DOHH2 (cell line): Measurements from ENCODE around the gene KMT2A.

Source experiments
- H3F3A ChIP-seq: fragments of 200-600 bp; sonication (generic), shearing (Covaris generic); 2 replicates; pipeline ENCODE4 v1.6.0; 2016; ENCODE audit warnings: antibody characterized with exemption, mild to moderate bottlenecking; ENCODE audit not compliant: control insufficient read depth, insufficient read depth
- H3K27ac ChIP-seq: fragments of 200-600 bp; sonication (generic); 2 replicates; pipeline ENCODE4 v1.5.1; 2014; ENCODE audit warnings: low read depth, mild to moderate bottlenecking, low read length, moderate library complexity
- H3K27me3 ChIP-seq: fragments of 200-600 bp; sonication (generic); 2 replicates; pipeline ENCODE4 v1.6.1; 2014; ENCODE audit warnings: mild to moderate bottlenecking, low read length, mixed read lengths; ENCODE audit not compliant: control insufficient read depth
- H3K36me3 ChIP-seq: fragments of 200-600 bp; sonication (generic); 2 replicates; pipeline ENCODE4 v1.6.1; 2014; ENCODE audit warnings: mild to moderate bottlenecking, low read length, moderate library complexity, mixed read lengths; ENCODE audit not compliant: control insufficient read depth
- H3K4me1 ChIP-seq: fragments of 200-600 bp; sonication (generic); 2 replicates; pipeline ENCODE4 v1.6.1; 2014; ENCODE audit warnings: mild to moderate bottlenecking, low read length, mixed read lengths; ENCODE audit not compliant: control insufficient read depth
- H3K4me2 ChIP-seq: fragments of 200-600 bp; sonication (generic); 2 replicates; pipeline ENCODE4 v1.6.0; 2014; ENCODE audit warnings: mild to moderate bottlenecking, low read length, moderate library complexity
- H3K4me3 ChIP-seq: fragments of 200-600 bp; sonication (generic); 2 replicates; pipeline ENCODE4 v1.5.1; 2014; ENCODE audit warnings: mild to moderate bottlenecking, low read length, mixed read lengths
- H3K79me2 ChIP-seq: fragments of 200-600 bp; sonication (generic); 2 replicates; pipeline ENCODE4 v1.6.1; 2014; ENCODE audit warnings: mild to moderate bottlenecking, low read length, mixed read lengths; ENCODE audit not compliant: control insufficient read depth
- H3K9me2 ChIP-seq: fragments of 200-600 bp; sonication (generic); replicated peaks from 2 replicates; pipeline ENCODE4 v1.6.1; 2014; ENCODE audit warnings: mild to moderate bottlenecking, low read length, mixed read lengths; ENCODE audit not compliant: control insufficient read depth
- H3K9me3 ChIP-seq: fragments of 200-600 bp; sonication (generic); 2 replicates; pipeline ENCODE4 v1.6.1; 2014; ENCODE audit warnings: antibody characterized with exemption, low read length, mixed read lengths; ENCODE audit not compliant: control insufficient read depth, insufficient read depth
- H4K20me1 ChIP-seq: fragments of 200-600 bp; sonication (generic); 2 replicates; pipeline ENCODE4 v1.6.0; 2014; ENCODE audit warnings: low read depth, mild to moderate bottlenecking, antibody characterized with exemption, low read length, moderate library complexity; ENCODE audit not compliant: control insufficient read depth, insufficient read depth
- EZH2phosphoT487 ChIP-seq: fragments of 200-600 bp; sonication (generic); IDR thresholded peaks from 2 replicates; pipeline ENCODE4 v1.6.1; 2017; ENCODE audit warnings: borderline replicate concordance, mild to moderate bottlenecking, antibody characterized with exemption, low read length, moderate library complexity, mixed read lengths
- TF ChIP-seq, protein P1 (sequence below): fragments of 200-600 bp; sonication (generic); IDR thresholded peaks from one replicate; pipeline ENCODE4 v1.5.1; 2014; ENCODE audit warnings: antibody characterized with exemption, mild to moderate bottlenecking, low read depth, low read length; ENCODE audit not compliant: poor library complexity, severe bottlenecking

The KMT2A gene

GRCh38 chr11:118439646-118440045, 3.4 kb downstream of the KMT2A start:
- peaks cover 37% of the 10 kb centered on the region for H4K20me1 ChIP-seq
- TF ChIP-seq, protein P1, sequence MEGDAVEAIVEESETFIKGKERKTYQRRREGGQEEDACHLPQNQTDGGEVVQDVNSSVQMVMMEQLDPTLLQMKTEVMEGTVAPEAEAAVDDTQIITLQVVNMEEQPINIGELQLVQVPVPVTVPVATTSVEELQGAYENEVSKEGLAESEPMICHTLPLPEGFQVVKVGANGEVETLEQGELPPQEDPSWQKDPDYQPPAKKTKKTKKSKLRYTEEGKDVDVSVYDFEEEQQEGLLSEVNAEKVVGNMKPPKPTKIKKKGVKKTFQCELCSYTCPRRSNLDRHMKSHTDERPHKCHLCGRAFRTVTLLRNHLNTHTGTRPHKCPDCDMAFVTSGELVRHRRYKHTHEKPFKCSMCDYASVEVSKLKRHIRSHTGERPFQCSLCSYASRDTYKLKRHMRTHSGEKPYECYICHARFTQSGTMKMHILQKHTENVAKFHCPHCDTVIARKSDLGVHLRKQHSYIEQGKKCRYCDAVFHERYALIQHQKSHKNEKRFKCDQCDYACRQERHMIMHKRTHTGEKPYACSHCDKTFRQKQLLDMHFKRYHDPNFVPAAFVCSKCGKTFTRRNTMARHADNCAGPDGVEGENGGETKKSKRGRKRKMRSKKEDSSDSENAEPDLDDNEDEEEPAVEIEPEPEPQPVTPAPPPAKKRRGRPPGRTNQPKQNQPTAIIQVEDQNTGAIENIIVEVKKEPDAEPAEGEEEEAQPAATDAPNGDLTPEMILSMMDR, result no peak
- TF ChIP-seq EZH2phosphoT487, result no peak
- peak overlapping the region; percentile 98 for H3K4me2 ChIP-seq
- H3K4me1 ChIP-seq, result peaks cover 47% of the 10 kb centered on the region
- H3K36me3 ChIP-seq, result peaks cover 73% of the 10 kb centered on the region
- H3K27ac ChIP-seq, result no peak overlapping the region
- peaks cover 4% of the 10 kb centered on the region for H3F3A ChIP-seq
- H3K79me2 ChIP-seq, result peaks cover 82% of the 10 kb centered on the region
- no peaks in the 10 kb centered on the region for H3K9me3 ChIP-seq
- H3K9me2 ChIP-seq, result no peaks in the 10 kb centered on the region
- no peaks in the 10 kb centered on the region for H3K27me3 ChIP-seq
- H3K4me3 ChIP-seq, result peak overlapping the region; percentile 88; the same call in 1 of the 2 replicates

- Histone ChIP-seq H3K79me2 (peaks cover 100% of the 10 kb centered on the region), H3K36me3 (peaks cover 80% of the 10 kb centered on the region), H3F3A (no peaks in the 10 kb centered on the region), H3K4me1 (peaks cover 44% of the 10 kb centered on the region), H3K27me3 (no peaks in the 10 kb centered on the region), H3K27ac (no peak overlapping the region), H3K4me3 (no peak overlapping the region), H4K20me1 (peaks cover 39% of the 10 kb centered on the region), H3K9me2 (no peaks in the 10 kb centered on the region), H3K9me3 (no peaks in the 10 kb centered on the region), H3K4me2 (no peak overlapping the region)
- TF ChIP-seq, protein P1, result no peak
- TF ChIP-seq EZH2phosphoT487, result no peak
Observed at GRCh38 chr11:118441770-118442275, 5.5 kb downstream of the KMT2A start.

GRCh38 chr11:118442301-118442700, 6.0 kb downstream of the KMT2A start:
- peaks cover 100% of the 10 kb centered on the region for H3K79me2 ChIP-seq
- no peak for TF ChIP-seq EZH2phosphoT487
- TF ChIP-seq, protein P1, result no peak
- H3F3A ChIP-seq, result no peaks in the 10 kb centered on the region
- no peak overlapping the region for H3K4me3 ChIP-seq
- no peak overlapping the region for H3K27ac ChIP-seq
- H3K9me2 ChIP-seq, result no peaks in the 10 kb centered on the region
- no peak overlapping the region for H3K4me2 ChIP-seq
- peaks cover 82% of the 10 kb centered on the region for H3K36me3 ChIP-seq
- peaks cover 39% of the 10 kb centered on the region for H4K20me1 ChIP-seq
- no peaks in the 10 kb centered on the region for H3K27me3 ChIP-seq
- peaks cover 44% of the 10 kb centered on the region for H3K4me1 ChIP-seq
- no peaks in the 10 kb centered on the region for H3K9me3 ChIP-seq
